HG03354 (cell line): ENCODE measurements around the gene GPR152.
"Not testable (repeated sequence)": the region's sequence is repeated elsewhere in the genome, so short reads cannot be mapped to it uniquely, and the experiment has no call there.

ENCODE experiments used
- ATAC-seq: cut with Tn5 transposase; IDR thresholded peaks from one replicate; pipeline ENCODE4 v1.9.1; 2021; ENCODE audit warnings: mild to moderate bottlenecking; ENCODE audit not compliant: unreplicated experiment, poor library complexity, severe bottlenecking

GPR152 gene

DNA sequence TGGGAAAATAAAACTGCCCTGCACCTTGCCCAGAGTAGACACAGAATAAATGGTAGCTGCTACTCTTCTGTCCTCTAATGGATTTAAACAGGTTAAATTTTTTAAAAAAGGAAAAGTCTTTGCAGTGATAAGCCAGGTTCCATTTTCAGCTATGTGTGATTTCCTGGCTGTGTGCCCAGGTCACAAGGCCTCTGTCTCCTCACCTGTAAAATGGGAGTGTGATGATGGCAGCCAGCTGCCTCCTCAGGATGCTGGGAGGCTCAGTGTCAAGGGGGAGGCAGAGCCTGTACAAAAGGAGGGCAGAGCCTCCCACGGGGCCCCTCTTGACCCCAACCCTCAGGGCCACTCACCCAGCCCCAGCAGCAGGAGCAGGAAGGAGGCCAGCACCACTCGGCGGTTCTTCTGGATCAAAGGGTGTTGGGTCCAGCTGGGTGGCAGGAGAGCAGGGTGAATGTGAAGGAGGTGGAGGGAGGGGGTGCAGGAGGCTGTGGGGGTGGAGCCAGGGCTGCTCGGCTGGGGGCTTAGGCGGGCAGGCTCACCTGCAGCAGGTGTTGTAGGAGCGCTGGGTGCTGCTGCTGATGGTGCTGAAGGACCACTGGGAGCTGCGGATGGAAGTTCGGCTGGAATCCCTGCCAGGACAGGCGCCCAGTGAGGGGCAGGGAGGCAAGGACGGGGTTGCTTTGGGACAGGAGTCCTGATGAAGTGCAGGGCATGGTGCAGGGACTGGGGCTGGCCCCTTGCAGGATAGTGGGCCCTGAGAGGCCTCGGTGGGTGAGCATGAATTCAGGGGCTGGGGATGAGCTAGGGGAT is 14.6 kb upstream of the GPR152 start:
- no peak for ATAC-seq

- no peak for ATAC-seq
Measured at GRCh38 chr11:67466367-67466766, 13.8 kb upstream of the GPR152 start.

DNA sequence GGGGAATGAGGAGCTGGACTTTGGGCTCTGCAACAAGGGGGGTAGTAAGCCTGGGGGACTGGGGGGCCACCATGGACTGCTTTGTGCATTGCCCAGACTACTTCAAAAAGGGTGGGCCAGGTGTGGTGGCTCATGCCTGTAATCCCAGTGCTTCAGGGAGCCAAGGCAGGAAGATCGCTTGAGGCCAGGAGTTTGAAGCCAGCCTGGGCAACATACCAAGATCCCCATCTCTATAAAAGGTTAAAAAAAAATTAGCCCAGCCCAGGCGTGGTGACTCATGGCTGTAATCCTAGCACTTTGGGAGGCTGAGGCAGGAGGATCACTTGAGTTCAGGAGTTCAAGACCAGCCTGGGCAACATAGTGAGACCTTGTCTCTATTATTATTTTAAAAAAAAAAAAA is 13.0 kb upstream of the GPR152 start:
- not testable (repeated sequence) for ATAC-seq

DNA sequence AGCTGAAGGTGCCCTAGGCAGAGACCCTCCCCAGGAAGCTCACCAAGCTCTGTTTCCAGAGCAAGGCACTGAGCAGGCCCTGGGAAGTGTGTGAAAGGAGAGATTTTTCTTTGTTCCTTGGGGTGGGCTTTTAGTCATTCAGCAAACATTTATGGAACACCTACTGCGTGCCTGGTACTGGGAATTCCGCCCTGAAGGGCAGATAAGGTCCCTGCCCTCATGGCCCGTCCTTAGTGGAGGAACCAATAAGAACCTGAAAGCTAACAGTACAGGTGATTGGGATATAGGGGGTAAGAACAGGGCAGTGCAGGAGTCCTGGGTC is 12.6 kb upstream of the GPR152 start:
- no peak for ATAC-seq

DNA sequence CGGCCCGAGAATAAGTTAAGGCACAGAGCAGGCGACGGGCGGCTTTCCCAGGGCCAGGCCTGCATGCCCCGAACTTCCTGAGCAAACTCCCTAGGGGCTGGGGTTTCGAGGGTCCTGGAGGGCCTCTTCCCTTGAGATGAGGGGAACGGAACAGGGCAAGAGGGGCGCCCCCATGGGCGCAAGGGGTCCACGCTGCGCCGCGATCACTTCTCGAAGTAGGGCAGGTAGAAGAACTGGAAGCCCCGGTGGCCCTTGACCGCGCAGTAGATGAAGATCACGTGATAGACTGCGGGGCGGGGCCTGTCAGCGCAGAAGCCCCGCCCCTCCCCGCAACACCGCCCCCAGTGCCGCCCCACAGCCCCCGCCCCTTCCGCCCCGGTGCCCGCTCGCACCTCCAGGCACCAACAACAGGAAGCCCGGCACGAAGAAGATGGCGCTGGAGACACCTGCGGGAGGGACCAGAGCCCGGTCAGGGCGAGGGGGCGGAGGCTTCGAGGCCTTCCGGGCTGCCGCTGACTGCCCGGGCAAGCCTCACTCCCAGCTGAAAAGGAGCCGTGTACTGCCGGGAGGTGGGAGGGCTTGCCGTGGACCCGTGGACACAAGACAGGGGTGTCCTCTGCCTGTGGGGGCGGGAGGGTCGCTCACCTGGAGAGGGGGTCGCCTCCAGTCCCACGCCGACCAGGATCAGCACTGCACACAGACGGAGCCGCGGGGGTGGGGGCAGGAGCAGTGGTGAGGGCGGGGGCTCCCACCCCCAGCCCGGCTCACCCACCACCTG is 12.1 kb upstream of the GPR152 start:
- peak; percentile 67 for ATAC-seq

- ATAC-seq: no peak
Measured at GRCh38 chr11:67463680-67464410, 11.3 kb upstream of the GPR152 start.

DNA sequence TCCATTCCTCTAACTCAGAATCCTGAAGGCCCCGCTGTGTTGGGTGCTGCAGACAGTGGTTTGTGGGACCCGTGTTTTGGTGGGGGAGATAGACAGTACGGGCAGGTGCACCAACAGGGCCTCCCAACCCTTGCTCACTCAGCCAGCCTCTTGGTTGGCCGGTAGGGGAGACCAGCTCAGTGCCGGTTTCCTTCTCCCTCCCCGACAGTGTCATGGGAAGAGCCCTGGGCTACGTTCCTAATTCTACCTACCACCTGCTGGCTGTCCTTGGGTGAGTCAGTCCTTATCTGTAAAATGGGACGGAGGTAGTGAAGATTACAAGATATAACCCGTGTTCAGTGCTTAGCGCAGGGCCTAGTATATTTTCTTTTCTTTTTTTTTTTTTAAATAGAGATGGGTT is 10.7 kb upstream of the GPR152 start:
- no peak for ATAC-seq

DNA sequence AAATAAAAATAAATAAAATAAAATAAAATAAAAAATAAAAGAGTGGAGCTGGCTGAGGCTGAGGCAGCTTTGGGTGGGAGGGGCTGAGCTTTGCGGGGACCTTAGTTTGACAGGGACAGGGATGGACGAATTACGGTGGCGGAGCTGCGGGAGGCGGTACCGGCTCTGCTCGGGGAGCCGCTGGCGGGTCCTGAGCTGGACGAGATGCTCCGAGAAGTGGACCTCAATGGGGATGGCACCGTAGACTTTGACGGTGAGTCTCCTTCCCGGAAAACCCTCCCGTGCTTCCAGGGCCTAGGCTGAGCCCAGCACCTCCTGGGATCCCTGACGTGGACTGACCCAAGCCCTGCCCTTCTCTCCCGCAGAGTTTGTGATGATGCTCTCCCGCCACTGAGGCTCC is 5.7 kb upstream of the GPR152 start:
- ATAC-seq: no peak

- ATAC-seq: no peak
Measured at GRCh38 chr11:67457453-67457852, 4.9 kb upstream of the GPR152 start.

GRCh38 chr11:67456068-67456705 is 3.7 kb upstream of the GPR152 start:
- ATAC-seq: no peak

GRCh38 chr11:67455054-67455453 is 2.5 kb upstream of the GPR152 start, which contains the start of gene CABP4:
TSS of gene CABP4 (plus strand) at chr11:67455354. CDS start at chr11:67455424, 70 bp downstream.
- ATAC-seq: no peak

GRCh38 chr11:67453816-67454732 is 1.5 kb upstream of the GPR152 start:
- no peak for ATAC-seq

DNA sequence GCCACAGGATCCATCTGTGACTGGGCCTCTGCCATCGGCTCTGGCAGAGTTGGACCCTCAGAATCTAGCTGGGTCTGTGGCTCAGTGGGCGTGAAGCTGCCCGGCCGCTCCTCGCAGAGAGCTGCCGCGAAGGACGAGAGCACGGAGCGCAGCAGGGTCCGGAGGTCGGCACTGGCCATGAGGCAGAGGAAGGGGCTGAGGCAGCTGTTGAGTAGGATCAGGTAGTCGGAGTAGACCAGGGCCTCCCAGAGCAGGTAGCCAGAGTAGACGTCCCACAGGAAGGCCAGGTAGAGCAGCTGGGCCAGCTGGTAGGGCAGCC is 912 bp downstream of the GPR152 start:
- no peak for ATAC-seq

DNA sequence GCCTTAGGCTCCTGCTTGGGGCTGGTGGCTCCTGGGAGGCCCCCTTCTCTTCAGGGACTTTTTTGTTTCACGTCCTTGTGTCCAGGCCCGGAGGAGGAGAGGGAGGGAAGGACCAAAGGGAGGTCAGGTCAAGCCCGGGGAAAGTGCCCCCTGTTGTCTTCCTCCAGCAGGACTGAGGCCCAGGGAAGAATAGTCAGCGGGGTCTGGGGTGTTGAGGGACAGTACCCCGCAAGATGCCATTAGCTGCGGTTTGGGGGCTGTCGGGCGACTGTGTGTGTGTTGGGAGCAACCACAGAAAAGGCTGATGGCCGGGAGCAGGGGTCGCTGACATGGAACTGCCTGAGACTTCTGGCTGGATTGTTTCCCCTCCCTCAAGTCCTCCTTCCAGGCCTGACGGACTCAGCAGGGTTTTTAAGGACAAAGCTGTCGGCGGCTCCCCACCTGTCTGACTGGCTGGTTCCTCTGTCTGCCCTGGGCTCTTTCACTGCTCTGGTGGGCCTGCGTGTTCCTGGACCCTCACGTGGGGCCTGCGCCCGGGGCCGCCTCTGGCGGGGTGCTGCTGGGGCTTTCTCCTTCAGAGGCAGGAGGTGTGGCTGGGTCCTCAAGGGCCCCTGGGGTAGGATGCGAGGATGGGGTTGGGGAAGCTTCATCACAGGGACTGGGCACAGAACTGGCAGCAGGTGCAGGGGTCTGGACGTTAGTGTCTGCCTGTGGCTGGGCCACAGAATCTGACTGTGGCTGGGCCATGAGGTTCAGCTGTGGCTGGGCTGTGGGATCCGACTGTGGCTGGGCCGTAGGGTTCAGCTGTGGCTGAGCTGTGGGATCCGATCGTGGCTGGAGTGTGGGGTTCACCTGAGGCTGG is 1.5 kb downstream of the GPR152 start:
- ATAC-seq: no peak

DNA sequence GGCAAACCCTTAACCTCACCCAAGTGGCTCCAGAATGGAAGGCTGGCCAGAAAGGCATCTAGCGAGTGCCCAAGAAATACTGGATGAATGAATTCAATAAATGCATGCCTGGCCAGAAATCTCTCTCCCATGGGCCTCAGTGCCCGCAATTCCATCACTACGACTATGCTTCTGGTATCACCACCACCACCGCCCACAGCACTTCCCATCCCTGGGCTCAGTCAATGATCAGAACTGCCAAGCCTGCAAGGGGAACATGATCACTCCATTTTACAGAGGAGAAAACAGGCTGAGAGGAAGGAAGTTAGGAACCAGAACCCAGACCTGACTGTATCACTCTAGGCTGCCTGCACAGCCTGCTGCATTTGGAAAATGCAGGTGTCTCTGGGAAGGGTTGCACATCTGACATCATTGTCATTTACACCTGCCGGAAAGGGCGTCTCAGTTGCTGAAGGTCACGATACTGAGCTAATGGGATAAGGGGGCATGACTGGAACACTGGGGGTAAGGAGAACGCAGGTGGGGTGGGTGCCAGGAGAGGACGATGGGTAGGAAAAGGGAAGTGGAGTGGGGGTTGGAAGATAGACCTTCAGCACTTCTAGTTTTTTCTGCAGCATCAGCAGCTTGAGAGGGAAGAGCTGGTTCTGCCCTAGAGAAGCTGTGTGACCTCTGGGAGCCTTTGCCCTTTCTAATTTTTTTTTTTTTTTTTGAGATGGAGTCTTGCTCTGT is 3.2 kb downstream of the GPR152 start:
- no peak for ATAC-seq

GRCh38 chr11:67448220-67448609 is 4.3 kb downstream of the GPR152 start:
- ATAC-seq: no peak

GRCh38 chr11:67445515-67445914 is 7.0 kb downstream of the GPR152 start:
- ATAC-seq: no peak
